ENCODE measurements around the gene INHBE. TPM values are rescaled to one million over a fixed set of nuclear protein-coding genes. Genes with fewer than 3 reads are reported as not detected.

Gene INHBE
- polyA plus RNA-seq, 3 donors, result not detected

DNA sequence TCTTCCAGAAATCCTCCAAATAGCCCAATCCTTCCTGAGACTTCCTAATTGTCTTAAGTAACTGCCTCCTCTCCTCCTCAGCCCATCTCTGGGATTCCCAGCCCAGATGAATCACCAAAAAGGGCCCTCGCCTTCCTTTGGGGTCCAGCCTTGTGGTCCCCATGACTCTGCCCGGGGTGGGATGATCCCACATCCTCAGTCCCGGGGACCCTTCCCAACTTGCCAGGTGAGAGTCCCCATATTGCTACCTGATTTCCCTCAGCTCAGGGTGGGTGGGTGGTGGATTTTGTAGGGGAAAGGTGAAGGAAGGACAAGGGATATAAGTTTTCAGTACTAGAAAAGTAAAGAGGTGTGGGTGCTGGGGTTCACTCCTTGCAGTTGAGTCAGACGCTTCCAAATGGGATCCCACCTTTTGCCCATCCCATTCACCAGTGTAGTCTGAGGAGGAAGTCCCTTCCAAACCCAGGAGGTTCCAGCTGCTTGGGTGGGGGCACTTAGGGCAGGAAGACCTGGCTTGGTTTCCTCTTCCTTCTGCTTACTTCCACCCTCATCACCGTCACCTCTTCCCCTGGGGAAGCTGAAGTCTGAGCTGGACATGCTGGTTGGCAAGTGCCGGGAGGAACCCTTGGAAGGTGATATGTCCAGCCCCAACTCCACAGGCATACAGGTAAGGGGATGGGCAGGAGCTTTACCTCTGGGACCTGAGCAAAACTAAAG lies 10.1 kb downstream of the INHBE start:
- Mint-ChIP-seq H3K27me3 (ENCODE audit: low read depth in 3 of 3) (peaks cover 42 to 51% (median 45%) of the 10 kb centered on the region in 3 donors), H3K4me1 (peaks cover 51% of the 10 kb centered on the region), H3K27ac (peak overlapping the region in 3 of 7 donors; percentile 7 to 27 (median 16)), H3K4me3 (peak overlapping the region; percentile 6 to 8), H3K36me3 (peaks cover 30 to 38% of the 10 kb centered on the region in 2 donors), H3K9me3 (peaks cover 0 to 10% (median 1%) of the 10 kb centered on the region in 7 donors)
- Histone ChIP-seq H3K9ac (ENCODE audit: insufficient read depth, low read length, poor library complexity, severe bottlenecking) (no peak overlapping the region), H3K36me3 (replicated peaks in 1 of 2; ENCODE audit: control insufficient read depth in 1 of 2, insufficient read depth in 2 of 2, low read length in 2 of 2) (peaks cover 13 to 31% of the 10 kb centered on the region in 2 donors), H3K4me1 (ENCODE audit: control insufficient read depth in 1 of 2, insufficient read depth in 2 of 2, low read length in 2 of 2) (peaks cover 34 to 49% of the 10 kb centered on the region in 2 donors), H3K27ac (ENCODE audit: low read depth in 1 of 2, low read length in 2 of 2) (no peak overlapping the region), H3K9me3 (replicated peaks in 1 of 2; ENCODE audit: control insufficient read depth in 1 of 2, insufficient read depth in 1 of 2, low read length in 2 of 2) (peaks cover 0 to 4% of the 10 kb centered on the region in 2 donors), H3K27me3 (ENCODE audit: control insufficient read depth in 2 of 2, insufficient read depth in 2 of 2, low read length in 2 of 2) (peaks cover 15 to 25% of the 10 kb centered on the region in 2 donors), H3K4me3 (replicated peaks in 1 of 3; ENCODE audit: low read depth in 2 of 3, low read length in 3 of 3) (no peak overlapping the region), H4K20me1 (ENCODE audit: insufficient read depth, low read length) (peaks cover 44% of the 10 kb centered on the region), H3K4me2 (replicated peaks; ENCODE audit: extremely low read depth, low read length, poor library complexity, severe bottlenecking) (no peak overlapping the region), H3K79me2 (ENCODE audit: insufficient read depth, low read length) (no peaks in the 10 kb centered on the region), H2AFZ (ENCODE audit: insufficient read depth, low read depth, low read length, poor library complexity, severe bottlenecking) (no peak overlapping the region)
- no peak for TF ChIP-seq CTCF (IDR thresholded peaks at IDR 0.05)
- 80% methylated on average over 1 of the region's 6 CpGs for WGBS (ENCODE audit: insufficient coverage)
- DNase-seq, result no peak
- intact Hi-C loops (cut with micrococcal nuclease), result no loop called here

GRCh38 chr12:57465747-57466505 lies 10.8 kb downstream of the INHBE start:
- Histone ChIP-seq H4K20me1 (ENCODE audit: insufficient read depth, low read length) (peaks cover 51% of the 10 kb centered on the region), H3K36me3 (replicated peaks in 1 of 2; ENCODE audit: control insufficient read depth in 1 of 2, insufficient read depth in 2 of 2, low read length in 2 of 2) (peaks cover 20 to 39% of the 10 kb centered on the region in 2 donors), H3K4me2 (replicated peaks; ENCODE audit: extremely low read depth, low read length, poor library complexity, severe bottlenecking) (no peak overlapping the region), H3K27ac (ENCODE audit: low read depth in 1 of 2, low read length in 2 of 2) (no peak overlapping the region), H2AFZ (ENCODE audit: insufficient read depth, low read depth, low read length, poor library complexity, severe bottlenecking) (no peak overlapping the region), H3K79me2 (ENCODE audit: insufficient read depth, low read length) (no peaks in the 10 kb centered on the region), H3K9ac (ENCODE audit: insufficient read depth, low read length, poor library complexity, severe bottlenecking) (no peak overlapping the region), H3K27me3 (ENCODE audit: control insufficient read depth in 2 of 2, insufficient read depth in 2 of 2, low read length in 2 of 2) (peaks cover 8 to 18% of the 10 kb centered on the region in 2 donors), H3K9me3 (replicated peaks in 1 of 2; ENCODE audit: control insufficient read depth in 1 of 2, insufficient read depth in 1 of 2, low read length in 2 of 2) (peaks cover 0 to 2% of the 10 kb centered on the region in 2 donors), H3K4me3 (replicated peaks in 1 of 3; ENCODE audit: low read depth in 2 of 3, low read length in 3 of 3) (no peak overlapping the region), H3K4me1 (ENCODE audit: control insufficient read depth in 1 of 2, insufficient read depth in 2 of 2, low read length in 2 of 2) (peaks cover 34 to 49% of the 10 kb centered on the region in 2 donors)
- intact Hi-C loops (cut with micrococcal nuclease), result no loop called here
- Mint-ChIP-seq H3K36me3 (peaks cover 28 to 42% of the 10 kb centered on the region in 2 donors), H3K4me1 (peaks cover 49% of the 10 kb centered on the region), H3K4me3 (peak overlapping the region in 1 of 2 donors; percentile 5), H3K27ac (peak overlapping the region in 2 of 7 donors; percentile 28 to 57), H3K27me3 (ENCODE audit: low read depth in 3 of 3) (peaks cover 35 to 43% (median 38%) of the 10 kb centered on the region in 3 donors), H3K9me3 (peaks cover 0 to 9% (median 0%) of the 10 kb centered on the region in 7 donors)
- 85% methylated on average over 11 of the region's 14 CpGs for WGBS (ENCODE audit: insufficient coverage)
- DNase-seq, result no peak
- TF ChIP-seq CTCF (IDR thresholded peaks at IDR 0.05), result no peak
